Activated T-cell treated with anti-CD3 and anti-CD28 coated beads, Interleukin-2, amount 50 U/mL, for 72 hours (primary cell): ENCODE results near the gene AP4M1. TPM values are rescaled to one million over a fixed set of nuclear protein-coding genes. Genes with fewer than 3 reads are reported as not detected.
A peak's percentile ranks its signal among the peaks of the same experiment; 100 is the strongest.

Source experiments
- ATAC-seq, 2 donors: fragments of 150-1000 bp; cut with Tn5 transposase; replicated peaks in 1 of 2; 2 replicates each; pipeline ENCODE4 v1.10.0; 2021; ENCODE audit warnings: moderate library complexity in 2 of 2, mild to moderate bottlenecking in 1 of 2
- DNase-seq, 2 donors: peaks; one replicate each; pipeline ENCODE4 v3.0.0; 2021 to 2022; ENCODE audit warnings: mixed read lengths in 1 of 2
- H3K27ac Mint-ChIP-seq: one replicate; pipeline ENCODE4 v1.8.0; 2022; ENCODE audit warnings: mild to moderate bottlenecking, moderate library complexity, mixed read lengths
- H3K27me3 Mint-ChIP-seq: one replicate; pipeline ENCODE4 v1.8.0; 2022; ENCODE audit warnings: low read depth, mixed read lengths
- H3K36me3 Mint-ChIP-seq, 2 donors: one replicate each; pipeline ENCODE4 v1.8.0; 2022; ENCODE audit warnings: mixed read lengths in 2 of 2, mild to moderate bottlenecking in 1 of 2; ENCODE audit not compliant: insufficient read depth in 2 of 2
- H3K4me1 Mint-ChIP-seq: one replicate; pipeline ENCODE4 v1.8.0; 2022; ENCODE audit warnings: low read depth, mixed read lengths
- H3K4me3 Mint-ChIP-seq, 2 donors: one replicate each; pipeline ENCODE4 v1.8.0; 2022; ENCODE audit warnings: mild to moderate bottlenecking in 2 of 2, mixed read lengths in 2 of 2, moderate library complexity in 2 of 2
- H3K9me3 Mint-ChIP-seq, 2 donors: one replicate each; pipeline ENCODE4 v1.8.0; 2022; ENCODE audit warnings: mixed read lengths in 2 of 2
- total RNA-seq, 2 donors: library from RNA; stranded (reverse); gene quantifications; one replicate each; pipeline ENCODE4 v1.2.3, GENCODE V29; 2022

Gene AP4M1
- total RNA-seq, 2 donors from 2014 or later: 9.3 to 10.5 TPM

DNA sequence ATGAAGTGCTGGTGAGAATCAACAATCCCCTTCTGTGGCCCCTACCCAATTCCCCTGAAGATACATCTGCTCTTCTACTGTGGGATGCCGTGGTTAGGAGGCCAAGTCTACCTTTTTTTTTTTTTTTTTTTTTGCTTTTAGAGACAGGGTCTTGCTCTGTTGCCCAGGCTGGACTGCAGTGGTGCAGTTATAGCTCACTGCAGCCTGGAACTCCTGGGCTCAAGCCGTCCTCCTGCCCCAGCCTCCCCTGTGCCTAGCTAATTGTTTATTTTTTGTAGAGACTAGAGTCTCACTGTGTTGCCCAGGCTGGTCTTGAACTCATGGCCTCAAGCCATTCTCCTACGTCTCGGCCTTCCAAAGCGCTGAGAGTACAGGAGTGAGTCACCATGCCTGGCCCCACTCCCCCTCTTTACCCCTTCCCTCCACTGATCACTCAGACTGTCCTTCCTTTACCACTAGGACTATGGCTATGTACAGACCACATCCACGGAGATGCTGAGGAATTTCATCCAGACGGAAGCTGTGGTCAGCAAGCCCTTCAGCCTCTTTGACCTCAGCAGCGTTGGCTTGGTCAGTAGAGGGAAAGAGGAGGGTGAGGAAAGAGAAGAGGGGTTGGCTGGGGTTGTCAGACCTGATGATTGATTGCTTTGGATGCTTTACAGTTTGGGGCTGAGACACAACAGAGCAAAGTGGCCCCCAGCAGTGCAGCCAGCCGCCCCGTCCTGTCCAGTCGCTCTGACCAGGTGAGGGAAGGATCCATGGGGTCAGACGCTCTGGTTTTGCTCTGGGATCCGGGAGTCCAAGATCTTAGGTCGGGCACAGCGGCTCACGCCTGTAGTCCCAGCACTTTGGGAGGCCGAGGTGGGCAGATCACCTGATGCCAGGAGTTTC is 1.8 kb downstream of the AP4M1 start:
- Mint-ChIP-seq H3K4me3 (peak overlapping the region; percentile 77 to 94), H3K36me3 (peaks cover 22 to 27% of the 10 kb centered on the region in 2 donors), H3K9me3 (no peaks in the 10 kb centered on the region), H3K27ac (peak overlapping the region; percentile 65), H3K27me3 (no peaks in the 10 kb centered on the region), H3K4me1 (peaks cover 32% of the 10 kb centered on the region)
- DNase-seq: no peak
- no peak for ATAC-seq

DNA sequence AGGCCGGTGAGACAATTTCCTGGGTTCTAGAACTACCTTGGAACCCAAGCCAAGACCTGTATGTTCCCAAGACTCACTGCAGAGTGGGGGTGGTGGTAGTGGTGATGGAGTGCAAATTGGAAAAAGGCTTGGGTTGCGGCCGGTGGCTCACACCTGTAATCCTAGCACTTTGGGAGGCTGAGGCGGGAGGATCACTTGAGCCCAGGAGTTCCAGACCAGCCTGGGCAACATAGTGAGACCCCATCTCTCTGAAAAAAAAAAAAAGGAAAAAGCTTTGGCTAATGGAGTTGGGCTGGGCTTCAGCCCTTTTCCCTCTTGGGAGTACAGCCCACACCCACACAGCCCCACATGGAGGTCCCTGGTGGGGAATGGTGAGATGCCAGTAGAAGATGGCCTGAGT is 4.1 kb downstream of the AP4M1 start:
- Mint-ChIP-seq H3K27ac (no peak overlapping the region), H3K4me1 (peaks cover 12% of the 10 kb centered on the region), H3K27me3 (no peaks in the 10 kb centered on the region), H3K36me3 (peaks cover 7 to 10% of the 10 kb centered on the region in 2 donors), H3K9me3 (no peaks in the 10 kb centered on the region), H3K4me3 (no peak overlapping the region)
- DNase-seq: no peak
- ATAC-seq: no peak

DNA sequence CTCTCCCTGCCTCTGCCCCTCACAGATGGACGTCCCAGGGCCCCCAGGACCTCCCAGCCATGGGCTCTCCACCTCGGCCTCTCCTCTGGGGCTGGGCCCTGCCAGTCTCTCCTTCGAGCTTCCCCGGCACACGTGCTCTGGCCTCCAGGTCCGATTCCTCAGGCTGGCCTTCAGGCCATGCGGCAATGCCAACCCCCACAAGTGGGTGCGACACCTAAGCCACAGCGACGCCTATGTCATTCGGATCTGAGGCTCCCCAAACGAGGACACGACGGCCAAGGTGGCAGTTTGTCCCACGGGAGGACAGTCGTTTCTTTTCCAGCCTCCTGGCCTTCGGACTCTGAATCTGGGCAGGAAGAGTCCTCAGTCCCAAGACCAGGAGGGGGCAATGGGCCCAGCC is 5.2 kb downstream of the AP4M1 start:
- Mint-ChIP-seq H3K4me1 (peaks cover 12% of the 10 kb centered on the region), H3K27me3 (no peaks in the 10 kb centered on the region), H3K36me3 (peaks cover 6 to 8% of the 10 kb centered on the region in 2 donors), H3K4me3 (no peak overlapping the region), H3K9me3 (no peaks in the 10 kb centered on the region), H3K27ac (no peak overlapping the region)
- ATAC-seq (no peak), DNase-seq (no peak)

DNA sequence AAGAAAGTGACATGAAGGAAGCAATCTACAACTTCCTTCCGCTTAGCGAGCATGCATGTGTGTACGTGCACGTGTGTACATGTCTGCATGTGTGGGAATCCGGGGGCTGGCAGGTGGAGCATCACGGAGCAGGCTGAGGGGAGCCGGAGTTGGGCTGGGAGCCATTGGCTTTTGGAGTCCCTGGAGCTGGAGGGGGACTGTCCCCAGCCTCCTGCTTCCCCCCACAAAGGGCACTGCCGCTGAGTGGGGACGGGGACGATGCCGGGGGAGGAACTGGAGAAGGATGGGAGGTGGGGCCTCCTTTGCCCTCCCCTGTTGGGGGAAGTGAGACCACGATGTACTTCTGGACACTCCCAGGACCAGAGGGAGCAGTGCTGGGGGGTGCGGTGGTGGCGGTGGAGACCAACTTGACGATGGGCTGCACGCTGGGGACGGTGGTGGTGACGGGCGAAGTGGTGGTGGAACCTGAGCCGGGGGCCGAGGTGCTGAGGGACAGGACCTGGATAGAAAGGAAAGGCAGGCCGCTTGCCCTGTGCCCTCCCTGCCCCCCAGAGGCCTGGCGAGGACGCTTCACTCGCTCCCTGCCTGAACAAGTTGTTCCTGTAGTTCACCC is 5.8 kb downstream of the AP4M1 start:
- Mint-ChIP-seq H3K4me3 (no peak overlapping the region), H3K4me1 (peaks cover 11% of the 10 kb centered on the region), H3K36me3 (peaks cover 6 to 8% of the 10 kb centered on the region in 2 donors), H3K9me3 (no peaks in the 10 kb centered on the region), H3K27me3 (no peaks in the 10 kb centered on the region), H3K27ac (no peak overlapping the region)
- no peak for ATAC-seq
- no peak for DNase-seq

DNA sequence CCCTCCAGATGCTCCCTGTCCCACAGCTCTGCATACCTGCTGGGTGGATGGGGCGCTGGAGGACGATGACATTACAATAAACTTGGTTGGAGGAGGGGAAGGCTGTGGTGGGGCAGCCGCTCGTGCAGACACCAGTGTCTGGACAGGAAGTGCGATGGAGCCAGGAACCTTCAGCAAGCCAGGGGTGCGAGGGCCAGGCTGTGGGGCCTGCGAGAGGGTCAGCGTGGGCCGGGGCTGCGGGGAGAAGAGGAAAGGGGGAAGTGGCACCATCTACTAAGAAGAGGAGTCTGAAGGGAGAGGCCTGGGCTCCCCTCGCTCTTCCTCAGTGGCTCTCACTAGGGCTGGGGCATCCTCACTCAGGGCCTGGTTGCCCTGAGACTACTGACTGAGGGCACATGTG is 6.4 kb downstream of the AP4M1 start:
- Mint-ChIP-seq H3K27ac (no peak overlapping the region), H3K4me1 (peaks cover 4% of the 10 kb centered on the region), H3K36me3 (peaks cover 8 to 11% of the 10 kb centered on the region in 2 donors), H3K4me3 (no peak overlapping the region), H3K27me3 (no peaks in the 10 kb centered on the region), H3K9me3 (no peaks in the 10 kb centered on the region)
- no peak for ATAC-seq
- no peak for DNase-seq

DNA sequence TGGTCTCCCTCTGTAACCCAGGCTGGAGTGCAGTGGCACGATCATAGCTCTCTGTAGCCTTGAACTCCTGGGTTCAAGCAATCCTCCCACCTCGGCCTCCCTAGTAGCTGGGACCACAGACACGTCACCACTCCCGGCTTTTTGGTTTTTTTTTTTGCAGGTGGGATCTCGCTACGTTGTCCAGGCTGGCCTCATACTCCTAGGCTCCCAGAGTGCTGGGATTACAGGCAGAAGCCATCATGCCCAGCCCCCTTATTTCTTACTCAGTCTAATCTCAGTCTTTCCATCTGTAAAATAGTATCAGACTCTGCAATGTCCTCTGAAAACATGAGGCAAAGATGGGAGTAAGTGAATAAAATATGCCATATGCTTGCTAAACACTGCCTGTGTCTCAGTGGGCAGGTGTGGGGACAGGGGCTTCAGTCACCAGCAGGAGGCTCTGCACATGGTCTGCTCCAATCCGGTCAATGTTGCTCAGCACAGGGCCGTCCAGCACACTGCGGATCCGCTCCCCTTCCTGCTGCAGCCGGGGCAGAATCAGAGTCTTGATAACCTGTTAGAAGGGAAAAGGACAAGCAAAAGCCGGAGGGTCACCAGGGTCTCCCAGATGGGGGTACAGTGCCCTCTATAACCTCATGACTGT is 8.2 kb downstream of the AP4M1 start:
- DNase-seq (no peak), ATAC-seq (no peak)
- H3K9me3 Mint-ChIP-seq: no peaks in the 10 kb centered on the region
- H3K4me1 Mint-ChIP-seq: no peaks in the 10 kb centered on the region
- no peak overlapping the region for H3K27ac Mint-ChIP-seq
- no peaks in the 10 kb centered on the region for H3K27me3 Mint-ChIP-seq
- no peak overlapping the region for H3K4me3 Mint-ChIP-seq
- peaks cover 6 to 11% of the 10 kb centered on the region in 2 donors for H3K36me3 Mint-ChIP-seq

DNA sequence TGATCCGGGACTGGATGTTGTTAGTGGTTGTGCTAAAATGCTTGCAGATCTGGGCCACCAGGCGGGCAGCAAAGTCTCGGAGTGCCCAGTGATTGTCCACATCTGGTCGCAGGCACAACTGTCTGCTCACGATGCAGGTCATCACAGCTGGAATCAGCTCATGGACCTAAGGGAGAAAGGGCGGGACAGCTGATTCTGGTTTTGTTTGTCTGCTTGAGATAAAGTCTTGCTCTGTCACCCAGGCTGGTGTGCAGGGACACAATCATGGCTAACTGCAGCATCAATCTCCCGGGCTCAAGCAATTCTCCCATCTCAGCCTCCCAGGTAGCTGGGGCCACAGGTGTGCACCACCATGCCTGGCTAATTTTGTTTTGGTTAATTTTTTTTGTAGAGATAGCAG is 9.7 kb downstream of the AP4M1 start:
- Mint-ChIP-seq H3K4me1 (no peaks in the 10 kb centered on the region), H3K27me3 (no peaks in the 10 kb centered on the region), H3K36me3 (peaks cover 5 to 8% of the 10 kb centered on the region in 2 donors), H3K4me3 (no peak overlapping the region), H3K9me3 (no peaks in the 10 kb centered on the region), H3K27ac (no peak overlapping the region)
- DNase-seq: no peak
- no peak for ATAC-seq

DNA sequence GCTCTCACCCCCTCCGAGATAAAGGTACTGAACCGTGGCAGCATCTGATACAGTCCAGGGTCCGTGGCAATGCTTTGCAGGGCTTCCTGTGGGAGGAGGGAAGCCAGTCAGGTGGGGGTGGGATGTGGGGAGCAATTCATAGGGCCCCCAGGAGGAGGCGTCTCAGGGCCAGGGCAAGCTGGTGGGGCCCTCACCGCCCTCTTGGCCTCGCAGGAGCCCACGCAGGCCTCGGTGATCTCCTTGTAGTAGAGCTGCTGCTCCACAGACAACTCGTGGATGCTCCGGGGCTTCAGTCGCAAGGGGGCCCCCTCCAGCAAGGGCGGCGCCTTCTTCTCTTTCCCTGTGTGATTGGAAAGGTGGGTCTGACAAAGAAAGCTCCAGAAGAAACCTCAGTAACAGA is 10.5 kb downstream of the AP4M1 start:
- no peak for DNase-seq
- Mint-ChIP-seq H3K9me3 (no peaks in the 10 kb centered on the region), H3K27ac (no peak overlapping the region), H3K27me3 (no peaks in the 10 kb centered on the region), H3K36me3 (peaks cover 4 to 8% of the 10 kb centered on the region in 2 donors), H3K4me3 (no peak overlapping the region), H3K4me1 (no peaks in the 10 kb centered on the region)
- no peak for ATAC-seq

DNA sequence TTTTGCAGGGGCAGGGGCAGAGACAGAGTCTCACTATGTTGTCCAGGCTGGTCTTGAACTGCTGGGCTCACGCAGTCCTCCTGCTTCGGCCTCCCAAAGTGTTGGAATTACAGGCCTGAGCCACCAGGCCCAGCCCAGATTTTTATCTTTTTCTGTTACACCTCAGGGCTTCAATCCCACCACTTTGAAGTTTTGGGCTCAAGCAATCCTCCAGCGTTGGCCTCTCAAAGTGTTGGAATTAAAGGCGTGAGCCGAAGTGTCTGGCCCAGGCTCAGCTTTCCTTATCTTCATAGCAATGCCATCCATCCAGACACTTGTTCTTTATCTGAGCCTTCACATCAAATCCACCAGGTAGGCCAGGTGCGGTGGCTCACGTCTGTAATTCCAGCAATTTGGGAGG is 13.6 kb downstream of the AP4M1 start:
- Mint-ChIP-seq H3K36me3 (peaks cover 2 to 5% of the 10 kb centered on the region in 2 donors), H3K27ac (no peak overlapping the region), H3K4me3 (no peak overlapping the region), H3K4me1 (peaks cover 17% of the 10 kb centered on the region), H3K27me3 (no peaks in the 10 kb centered on the region), H3K9me3 (no peaks in the 10 kb centered on the region)
- ATAC-seq (no peak), DNase-seq (no peak)

DNA sequence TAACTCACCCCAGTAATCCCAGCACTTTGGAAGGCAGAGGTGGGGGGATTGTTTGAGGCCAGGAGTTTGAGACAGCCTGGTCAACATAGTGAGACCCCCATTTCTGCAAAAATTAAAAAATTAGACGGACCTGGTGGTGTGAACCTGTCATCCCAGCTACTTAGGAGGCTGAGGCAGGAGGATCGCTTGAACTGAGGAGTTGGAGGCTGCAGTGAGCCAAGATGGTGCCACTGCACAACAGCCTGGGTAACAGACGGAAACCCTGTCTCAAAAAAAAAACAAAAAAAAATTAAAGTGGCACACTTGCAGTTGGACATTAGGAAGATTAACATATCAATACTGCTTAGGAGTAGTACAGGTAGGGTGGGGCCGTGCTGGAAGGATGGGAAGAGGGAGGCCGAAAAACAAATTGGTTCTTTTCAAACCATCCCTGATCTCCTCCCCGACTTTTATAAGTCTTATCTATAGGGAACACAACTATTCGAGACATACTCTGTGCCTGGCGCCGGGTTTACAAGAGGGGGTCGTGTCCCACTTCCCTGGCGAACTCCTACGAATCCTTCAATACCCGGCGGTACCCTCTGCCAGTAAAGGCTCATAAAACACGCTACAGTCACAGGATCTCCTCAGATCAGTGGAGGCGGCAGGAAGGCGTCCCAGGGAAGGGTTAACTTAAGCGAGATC is 17.1 kb downstream of the AP4M1 start:
- Mint-ChIP-seq H3K27ac (peak overlapping the region; percentile 99), H3K27me3 (no peaks in the 10 kb centered on the region), H3K4me3 (peak overlapping the region; percentile 88 to 96), H3K4me1 (peaks cover 24% of the 10 kb centered on the region), H3K36me3 (peaks cover 0 to 2% of the 10 kb centered on the region in 2 donors), H3K9me3 (no peaks in the 10 kb centered on the region)
- DNase-seq (no peak), ATAC-seq (no peak)

DNA sequence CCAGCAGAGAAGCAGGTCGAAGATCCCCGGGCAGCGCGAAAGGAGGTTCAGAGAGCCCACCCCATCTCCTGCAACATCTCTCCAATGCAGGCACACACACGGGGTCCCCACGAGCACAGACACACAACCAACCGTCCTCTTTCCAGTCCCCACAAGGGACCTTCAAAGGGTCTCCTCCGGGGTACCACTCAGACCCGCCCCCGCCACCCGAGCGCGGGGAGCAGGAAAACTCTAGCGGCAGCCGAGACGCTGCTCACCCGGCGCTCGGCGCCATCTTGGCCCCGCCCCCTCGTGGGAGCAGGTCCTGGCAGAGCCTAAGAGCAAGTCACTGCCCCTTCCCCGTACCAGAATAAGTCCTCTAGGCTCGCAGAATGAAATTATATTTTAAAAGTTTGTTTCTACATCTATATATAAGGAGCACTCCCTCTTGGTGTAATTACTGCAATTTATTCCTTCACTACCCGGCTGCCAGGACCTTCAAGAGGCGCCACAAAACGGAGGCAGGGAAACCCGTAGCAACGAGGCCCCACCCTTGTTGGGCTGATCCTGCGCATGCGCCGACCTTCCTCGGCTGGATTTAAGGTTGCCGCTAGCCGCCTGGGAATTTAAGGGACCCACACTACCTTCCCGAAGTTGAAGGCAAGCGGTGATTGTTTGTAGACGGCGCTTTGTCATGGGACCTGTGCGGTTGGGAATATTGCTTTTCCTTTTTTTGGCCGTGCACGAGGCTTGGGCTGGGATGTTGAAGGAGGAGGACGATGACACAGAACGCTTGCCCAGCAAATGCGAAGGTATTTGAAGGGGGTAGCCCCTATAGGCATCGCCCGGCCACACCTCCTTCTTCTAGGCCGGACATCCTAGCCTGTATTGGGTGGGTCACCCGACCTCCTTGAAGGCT is 17.9 kb downstream of the AP4M1 start, which contains the start of the genes CNPY4 and TAF6:
Gene CNPY4 (plus strand): TSS at position 563 of the 898 bp plus-strand sequence. CDS start 111 bp downstream, at position 674.
Gene TAF6 (minus strand): TSS at position 287 of the 898 bp plus-strand sequence. CDS start 5,149 bp downstream, outside the sequence.
- peak; percentile 93 for DNase-seq
- no peaks in the 10 kb centered on the region for H3K36me3 Mint-ChIP-seq
- H3K4me1 Mint-ChIP-seq: peaks cover 25% of the 10 kb centered on the region
- H3K27me3 Mint-ChIP-seq: no peaks in the 10 kb centered on the region
- H3K27ac Mint-ChIP-seq: peak within 1 kb of the TSS; percentile 99
- ATAC-seq: peak; percentile 81
- H3K4me3 Mint-ChIP-seq: peak within 1 kb of the TSS; percentile 88 to 96
- no peaks in the 10 kb centered on the region for H3K9me3 Mint-ChIP-seq
